H1 (cell line): ENCODE measurements around the gene RBM6. TPM values are rescaled to one million over a fixed set of nuclear protein-coding genes. Genes with fewer than 3 reads are reported as not detected.

Source experiments
- CTCF ChIA-PET: fragments of 300-600 bp; sonication (Branson Sonifier 250); formaldehyde crosslinking; loops from one replicate; lab custom pipeline; 2021; ENCODE audit not compliant: partially characterized antibody; lab: Charles Lee
- POLR2A ChIA-PET: fragments of 300-600 bp; sonication (Branson Sonifier 250); formaldehyde crosslinking; loops from one replicate; lab custom pipeline; 2021; ENCODE audit warnings: inconsistent platforms; ENCODE audit not compliant: partially characterized antibody; lab: Charles Lee
- DNase-seq, 2 experiments: peaks; one replicate each; pipeline versions ENCODE4 v3.0.0 to v3.0.0-alpha.2; 2010 to 2022; ENCODE audit warnings: low spot score in 2 of 2, low read depth in 1 of 2, mixed read lengths in 1 of 2
- FAIRE-seq: peaks from 2 replicates; lab custom pipeline; 2011; peaks lifted over from hg19 to GRCh38; lab: Jason Lieb, UNC
- H2AFZ ChIP-seq: 2 replicates; pipeline ENCODE4 v1.8.1; 2012; ENCODE audit warnings: low read length, inconsistent platforms
- H2AK5ac ChIP-seq: 2 replicates; pipeline ENCODE4 v1.6.1; 2013; ENCODE audit warnings: low read depth, low read length
- H2BK120ac ChIP-seq: replicated peaks from 2 replicates; pipeline ENCODE3; 2013; ENCODE audit warnings: low read depth, low read length, inconsistent platforms
- H2BK12ac ChIP-seq: 2 replicates; pipeline ENCODE4 v1.6.1; 2013; ENCODE audit warnings: low read depth, low read length
- H2BK15ac ChIP-seq: 2 replicates; pipeline ENCODE4 v1.6.1; 2013; ENCODE audit warnings: low read length
- H2BK20ac ChIP-seq: 2 replicates; pipeline ENCODE4 v1.6.1; 2013; ENCODE audit warnings: low read length
- H2BK5ac ChIP-seq: 2 replicates; pipeline ENCODE4 v1.6.1; 2013; ENCODE audit warnings: low read depth, low read length
- H3K14ac ChIP-seq: 2 replicates; pipeline ENCODE4 v1.6.1; 2013; ENCODE audit warnings: inconsistent platforms; ENCODE audit not compliant: insufficient read length
- H3K18ac ChIP-seq: 2 replicates; pipeline ENCODE4 v1.6.1; 2013; ENCODE audit warnings: low read length; ENCODE audit errors: extremely low read depth
- H3K23ac ChIP-seq: 2 replicates; pipeline ENCODE4 v1.6.1; 2013; ENCODE audit warnings: inconsistent platforms; ENCODE audit not compliant: insufficient read length
- H3K23me2 ChIP-seq: 2 replicates; pipeline ENCODE4 v1.6.1; 2013; ENCODE audit warnings: low read depth, low read length
- H3K27ac ChIP-seq: 2 replicates; pipeline ENCODE4 v1.6.1; 2011; ENCODE audit warnings: low read depth, low read length, inconsistent platforms
- H3K27me3 ChIP-seq, 4 experiments: replicated peaks in 1 of 4; 1 replicate in 1 of 4; 2 replicates in 3 of 4; pipeline versions ENCODE4 v1.6.1 to v1.8.1; 2011 to 2013; ENCODE audit warnings: low read length in 3 of 4, mild to moderate bottlenecking in 3 of 4, inconsistent platforms in 2 of 4, mixed read lengths in 2 of 4, moderate library complexity in 1 of 4; ENCODE audit not compliant: control insufficient read depth in 3 of 4, insufficient read depth in 3 of 4; ENCODE audit errors: extremely low read depth in 1 of 4
- H3K36me3 ChIP-seq, 4 experiments: 2 replicates each; pipeline versions ENCODE4 v1.6.1 to v1.8.1; 2011 to 2013; ENCODE audit warnings: mild to moderate bottlenecking in 4 of 4, low read length in 3 of 4, moderate library complexity in 2 of 4, control low read depth in 1 of 4, inconsistent platforms in 1 of 4; ENCODE audit not compliant: insufficient read depth in 4 of 4, control insufficient read depth in 2 of 4
- H3K4ac ChIP-seq: replicated peaks from 2 replicates; pipeline ENCODE3; 2013; ENCODE audit warnings: low read length, low read depth, mixed read lengths, inconsistent platforms; ENCODE audit not compliant: insufficient read length
- H3K4me1 ChIP-seq, 4 experiments: replicated peaks in 1 of 4; 1 replicate in 1 of 4; 2 replicates in 3 of 4; pipeline versions ENCODE4 v1.6.1 to v1.8.1; 2011 to 2013; ENCODE audit warnings: low read length in 3 of 4, inconsistent platforms in 2 of 4, mixed read lengths in 1 of 4; ENCODE audit not compliant: insufficient read depth in 4 of 4, control insufficient read depth in 3 of 4
- H3K4me2 ChIP-seq, 2 experiments: 2 replicates each; pipeline versions ENCODE4 v1.6.1 to v1.8.1; 2011 to 2013; ENCODE audit warnings: low read depth in 2 of 2, low read length in 2 of 2, control low read depth in 1 of 2, inconsistent platforms in 1 of 2, mild to moderate bottlenecking in 1 of 2; ENCODE audit not compliant: insufficient read depth in 1 of 2
- H3K4me3 ChIP-seq, 4 experiments: fragments of 200-600, 300-600 bp in 1 of 4; sonication (generic), shearing (Covaris generic), sonication (Bioruptor Twin) in 1 of 4; 2 replicates each; pipeline versions ENCODE4 v1.5.1 to v1.8.1; 2011 to 2016; ENCODE audit warnings: low read length in 4 of 4, low read depth in 3 of 4, control low read depth in 2 of 4, inconsistent platforms in 2 of 4, mild to moderate bottlenecking in 2 of 4, mixed read lengths in 1 of 4, moderate library complexity in 1 of 4; ENCODE audit not compliant: insufficient read depth in 2 of 4; ENCODE audit errors: extremely low read depth in 1 of 4
- H3K56ac ChIP-seq: replicated peaks from 2 replicates; pipeline ENCODE3; 2013; ENCODE audit warnings: low read depth, mild to moderate bottlenecking, mixed read lengths, low read length, inconsistent platforms; ENCODE audit not compliant: insufficient read length
- H3K79me1 ChIP-seq: 2 replicates; pipeline ENCODE4 v1.6.1; 2013; ENCODE audit warnings: low read depth, low read length, control low read depth
- H3K79me2 ChIP-seq, 2 experiments: 2 replicates each; pipeline versions ENCODE4 v1.6.1 to v1.8.1; 2012 to 2013; ENCODE audit warnings: low read length in 2 of 2, mild to moderate bottlenecking in 2 of 2, inconsistent platforms in 1 of 2; ENCODE audit not compliant: insufficient read depth in 2 of 2, control insufficient read depth in 1 of 2
- H3K9ac ChIP-seq, 4 experiments: replicated peaks in 1 of 4; 1 replicate in 1 of 4; 2 replicates in 3 of 4; pipeline versions ENCODE4 v1.6.1 to v1.8.1; 2011 to 2013; ENCODE audit warnings: low read depth in 3 of 4, low read length in 3 of 4, control low read depth in 2 of 4, mild to moderate bottlenecking in 2 of 4, moderate library complexity in 2 of 4, inconsistent platforms in 1 of 4; ENCODE audit errors: extremely low read depth in 1 of 4
- H3K9me3 ChIP-seq, 2 experiments: 2 replicates each; pipeline versions ENCODE4 v1.6.1 to v1.8.1; 2012 to 2013; ENCODE audit warnings: mild to moderate bottlenecking in 2 of 2, moderate library complexity in 2 of 2, control low read depth in 1 of 2, inconsistent platforms in 1 of 2, low read depth in 1 of 2, low read length in 1 of 2, mixed read lengths in 1 of 2; ENCODE audit not compliant: insufficient read depth in 2 of 2
- H4K20me1 ChIP-seq, 2 experiments: replicated peaks in 1 of 2; 2 replicates each; pipeline versions ENCODE3 to v1.8.1; 2011 to 2013; ENCODE audit warnings: inconsistent platforms in 2 of 2, low read length in 2 of 2, mild to moderate bottlenecking in 1 of 2; ENCODE audit not compliant: insufficient read depth in 2 of 2, control insufficient read depth in 1 of 2
- H4K5ac ChIP-seq: 2 replicates; pipeline ENCODE4 v1.6.1; 2013; ENCODE audit warnings: low read length, low read depth, mixed read lengths, inconsistent platforms; ENCODE audit not compliant: insufficient read length
- H4K8ac ChIP-seq: 2 replicates; pipeline ENCODE4 v1.8.0; 2013; ENCODE audit warnings: mild to moderate bottlenecking, moderate library complexity, low read length, inconsistent platforms; ENCODE audit not compliant: insufficient read depth; ENCODE audit errors: extremely low read depth
- H4K91ac ChIP-seq: replicated peaks from 2 replicates; pipeline ENCODE3; 2013; ENCODE audit warnings: low read length, mixed read lengths, inconsistent platforms; ENCODE audit not compliant: insufficient read length
- BRCA1 ChIP-seq: IDR thresholded peaks from 2 replicates; pipeline ENCODE4 v1.6.1; 2012; ENCODE audit warnings: low read depth, low read length, improper control_type of control experiment
- CBX5 ChIP-seq: fragments of 300-800, 300-1000 bp; sonication (generic); IDR thresholded peaks from 2 replicates; pipeline ENCODE4 v1.7.1; 2016; ENCODE audit warnings: antibody characterized with exemption, low read length, low read depth
- CBX8 ChIP-seq: fragments of 300-800, 300-1000 bp; sonication (generic); IDR thresholded peaks from 2 replicates; pipeline ENCODE4 v1.7.1; 2016; ENCODE audit warnings: low read depth, low read length, borderline replicate concordance
- EZH2 ChIP-seq: fragments of 200-600 bp; sonication (generic); IDR thresholded peaks from 2 replicates; pipeline ENCODE4 v1.7.1; 2012; ENCODE audit warnings: low read depth, mild to moderate bottlenecking, moderate library complexity, low read length, inconsistent platforms; ENCODE audit not compliant: severe bottlenecking
- FOSL1 ChIP-seq: IDR thresholded peaks from 2 replicates; pipeline ENCODE4 v1.6.1; 2011; ENCODE audit warnings: mild to moderate bottlenecking, low read depth, low read length, moderate library complexity; ENCODE audit not compliant: insufficient read depth
- HDAC6 ChIP-seq: IDR thresholded peaks from one replicate; pipeline ENCODE4 v1.7.1; 2012; ENCODE audit warnings: low read depth, mild to moderate bottlenecking, inconsistent platforms, low read length, moderate library complexity
- MAFK ChIP-seq: IDR thresholded peaks from 2 replicates; pipeline ENCODE4 v1.6.1; 2012; ENCODE audit warnings: low read depth, mild to moderate bottlenecking, improper control_type of control experiment, low read length
- YY1 ChIP-seq: IDR thresholded peaks from 2 replicates; pipeline ENCODE4 v1.6.1; 2011; ENCODE audit warnings: low read depth, mild to moderate bottlenecking, low read length
- WGBS, 2 experiments: shearing (Covaris generic) in 1 of 2; methylation state at CpG; one replicate each; pipeline versions ENCODE4 v1.1.6 to v1.1.7; 2013 to 2015; ENCODE audit warnings: low lambda C conversion rate in 2 of 2, mixed read lengths in 2 of 2, inconsistent platforms in 1 of 2, low coverage in 1 of 2, missing lambda C conversion rate in 1 of 2; ENCODE audit not compliant: insufficient replicate concordance in 2 of 2, insufficient coverage in 1 of 2, insufficient read length in 1 of 2; ENCODE audit errors: extremely low coverage in 1 of 2, missing lambda C conversion rate in 1 of 2; 5-methylcytosine and 5-hydroxymethylcytosine counted together
- polyA plus RNA-seq, 7 experiments: library from polyadenylated mRNA; depleted of rRNA in 3 of 7; stranded (reverse) in 5 of 7; unstranded in 2 of 7; fragments of >200 nt in 5 of 7; fragments of 200-250 nt in 2 of 7; gene quantifications; 1 replicate in 5 of 7; 2 replicates in 1 of 7; 4 replicates in 1 of 7; pipeline versions ENCODE4 v1.2.1 to v1.2.3, GENCODE V29; 2011 to 2013; ENCODE audit warnings: missing spikeins in 2 of 7, mixed read lengths in 2 of 7
- total RNA-seq: library from RNA; stranded (reverse); fragmentation: NEBNext Ultra II Directional; extraction: Animal tissue kit (Norgen Biotek cat#: 25700); gene quantifications from 2 replicates; pipeline ENCODE4 v1.2.1, GENCODE V29; 2021
- TF ChIP-seq, protein P1 (sequence below), 3 experiments: IDR thresholded peaks; 1 replicate in 2 of 3; 2 replicates in 1 of 3; pipeline versions ENCODE4 v1.5.1 to v1.6.1; 2011; ENCODE audit warnings: low read length in 3 of 3, mild to moderate bottlenecking in 3 of 3, inconsistent platforms in 2 of 3, low read depth in 1 of 3, moderate library complexity in 1 of 3; ENCODE audit not compliant: insufficient read depth in 1 of 3; ENCODE audit errors: control extremely low read depth in 1 of 3
- TF ChIP-seq, protein P2 (sequence below): IDR thresholded peaks from 2 replicates; pipeline ENCODE4 v1.6.1; 2011; ENCODE audit warnings: low read depth, mild to moderate bottlenecking, low read length; ENCODE audit not compliant: insufficient read depth

Gene RBM6
- total and polyA plus RNA-seq, 2 of the 8 experiments (the other 6 are each of a cell fraction or from before 2014, with no cell fraction given): 30.6 to 80.1 TPM

DNA sequence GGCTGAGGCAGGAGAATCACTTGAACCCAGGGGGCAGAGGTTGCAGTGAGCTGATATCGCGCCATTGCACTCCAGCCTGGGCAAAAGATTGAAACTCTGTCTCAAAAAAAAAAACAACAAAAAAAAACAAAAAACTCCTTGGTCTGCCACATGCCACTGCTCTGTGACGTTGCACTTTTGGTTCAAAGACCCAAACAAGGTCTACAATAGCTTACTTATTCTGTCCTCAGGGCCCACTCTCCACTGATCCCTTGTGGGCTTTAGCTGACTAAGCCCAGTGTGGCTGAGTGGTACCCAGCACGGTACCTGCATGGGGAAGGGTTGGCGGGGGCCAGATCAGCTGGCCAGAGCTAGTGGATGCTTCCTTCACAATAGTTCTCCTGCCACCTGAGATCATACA is 12.2 kb upstream of the RBM6 start:
- H3K4me3 ChIP-seq: no peak overlapping the region
- 93% methylated on average over 5 of the region's 5 CpGs; no CpG with 5 or more reads in 1 of the 2 experiments for WGBS, 2 experiments
- no peaks in the 10 kb centered on the region for H4K20me1 ChIP-seq
- no peaks in the 10 kb centered on the region for H3K9me3 ChIP-seq
- DNase-seq: no peak
- H2AK5ac ChIP-seq: no peak overlapping the region
- FAIRE-seq: no peak
- ChIA-PET CTCF (interaction anchor here (0.5 to 4.4 kb wide), 8 partner anchors 10 to 559 kb away, joined by 3 to 36 read pairs (median 12); no protein-coding TSS in a partner anchor), POLR2A (interaction anchor here (0.8 to 3.1 kb wide), 3 partner anchors 9 to 61 kb away, joined by 3 to 32 read pairs (median 7); partner anchors contain the start of gene RBM6)
- H4K5ac ChIP-seq: no peak overlapping the region
- H3K23me2 ChIP-seq: no peaks in the 10 kb centered on the region
- no peak overlapping the region for H2BK12ac ChIP-seq
- no peak overlapping the region for H3K9ac ChIP-seq
- no peak overlapping the region for H3K4me2 ChIP-seq
- no peak overlapping the region for H4K91ac ChIP-seq
- no peak overlapping the region for H3K23ac ChIP-seq
- no peaks in the 10 kb centered on the region for H3K79me1 ChIP-seq
- no peak overlapping the region for H2BK20ac ChIP-seq
- H2BK5ac ChIP-seq: no peak overlapping the region
- H2BK120ac ChIP-seq: no peak overlapping the region
- H3K27ac ChIP-seq: no peak overlapping the region
- no peak overlapping the region for H2AFZ ChIP-seq
- no peak overlapping the region for H3K18ac ChIP-seq
- no peak overlapping the region for H3K4ac ChIP-seq
- no peak overlapping the region for H4K8ac ChIP-seq
- H3K36me3 ChIP-seq: no peaks in the 10 kb centered on the region
- H3K56ac ChIP-seq: no peak overlapping the region
- no peak overlapping the region for H3K14ac ChIP-seq
- no peaks in the 10 kb centered on the region for H3K27me3 ChIP-seq
- peaks cover 2 to 9% (median 5%) of the 10 kb centered on the region in 4 experiments; a peak in 5 of 7 replicates for H3K4me1 ChIP-seq
- no peak overlapping the region for H2BK15ac ChIP-seq
- H3K79me2 ChIP-seq: no peaks in the 10 kb centered on the region
- TF ChIP-seq, protein P1, sequence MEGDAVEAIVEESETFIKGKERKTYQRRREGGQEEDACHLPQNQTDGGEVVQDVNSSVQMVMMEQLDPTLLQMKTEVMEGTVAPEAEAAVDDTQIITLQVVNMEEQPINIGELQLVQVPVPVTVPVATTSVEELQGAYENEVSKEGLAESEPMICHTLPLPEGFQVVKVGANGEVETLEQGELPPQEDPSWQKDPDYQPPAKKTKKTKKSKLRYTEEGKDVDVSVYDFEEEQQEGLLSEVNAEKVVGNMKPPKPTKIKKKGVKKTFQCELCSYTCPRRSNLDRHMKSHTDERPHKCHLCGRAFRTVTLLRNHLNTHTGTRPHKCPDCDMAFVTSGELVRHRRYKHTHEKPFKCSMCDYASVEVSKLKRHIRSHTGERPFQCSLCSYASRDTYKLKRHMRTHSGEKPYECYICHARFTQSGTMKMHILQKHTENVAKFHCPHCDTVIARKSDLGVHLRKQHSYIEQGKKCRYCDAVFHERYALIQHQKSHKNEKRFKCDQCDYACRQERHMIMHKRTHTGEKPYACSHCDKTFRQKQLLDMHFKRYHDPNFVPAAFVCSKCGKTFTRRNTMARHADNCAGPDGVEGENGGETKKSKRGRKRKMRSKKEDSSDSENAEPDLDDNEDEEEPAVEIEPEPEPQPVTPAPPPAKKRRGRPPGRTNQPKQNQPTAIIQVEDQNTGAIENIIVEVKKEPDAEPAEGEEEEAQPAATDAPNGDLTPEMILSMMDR (IDR thresholded peaks at IDR 0.05; ENCODE audit: control extremely low read depth in 1 of 3, insufficient read depth in 1 of 3, low read depth in 1 of 3, low read length in 3 of 3): no peak
- TF ChIP-seq YY1 (no peak), CBX8 (no peak), BRCA1 (no peak), FOSL1 (no peak), EZH2 (no peak), HDAC6 (no peak), CBX5 (no peak), MAFK (no peak)
- TF ChIP-seq, protein P2, sequence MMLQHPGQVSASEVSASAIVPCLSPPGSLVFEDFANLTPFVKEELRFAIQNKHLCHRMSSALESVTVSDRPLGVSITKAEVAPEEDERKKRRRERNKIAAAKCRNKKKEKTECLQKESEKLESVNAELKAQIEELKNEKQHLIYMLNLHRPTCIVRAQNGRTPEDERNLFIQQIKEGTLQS: no peak
